Melanocyte of skin (primary cell): ENCODE results near the gene PCDHB10. TPM values are rescaled to one million over a fixed set of nuclear protein-coding genes. Genes with fewer than 3 reads are reported as not detected.

ENCODE experiments used
- total RNA-seq, 2 donors: library from RNA; depleted of rRNA; stranded (reverse); fragments of >200 nt; gene quantifications; 2 replicates each; pipeline ENCODE4 v1.2.3, GENCODE V29; 2012

PCDHB10 gene
- total RNA-seq = under 1 TPM in 1 of 2 donors, not detected in 1; under 0.01 TPM

DNA sequence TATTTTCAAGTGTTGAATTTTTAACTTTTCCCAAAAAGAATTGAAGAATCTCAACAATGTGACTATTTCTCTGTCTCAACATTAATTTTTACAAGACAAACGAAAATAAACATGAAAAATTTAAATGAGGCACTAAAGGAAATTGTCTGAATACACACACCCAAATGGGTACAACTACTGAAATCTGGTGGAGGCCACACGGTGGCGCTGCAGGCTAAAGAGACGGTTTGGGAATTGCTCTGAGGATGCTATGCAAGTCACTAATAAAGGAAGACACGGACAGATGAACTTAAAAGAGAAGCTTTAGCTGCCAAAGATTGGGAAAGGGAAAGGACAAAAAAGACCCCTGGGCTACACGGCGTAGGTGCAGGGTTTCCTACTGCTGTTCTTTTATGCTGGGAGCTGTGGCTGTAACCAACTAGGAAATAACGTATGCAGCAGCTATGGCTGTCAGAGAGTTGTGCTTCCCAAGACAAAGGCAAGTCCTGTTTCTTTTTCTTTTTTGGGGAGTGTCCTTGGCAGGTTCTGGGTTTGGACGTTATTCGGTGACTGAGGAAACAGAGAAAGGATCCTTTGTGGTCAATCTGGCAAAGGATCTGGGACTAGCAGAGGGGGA is at the start of gene PCDHB10:
PCDHB10 (plus strand) TSS at position 244 of the 616 bp plus-strand sequence; CDS start at position 444, 200 bp downstream.

DNA sequence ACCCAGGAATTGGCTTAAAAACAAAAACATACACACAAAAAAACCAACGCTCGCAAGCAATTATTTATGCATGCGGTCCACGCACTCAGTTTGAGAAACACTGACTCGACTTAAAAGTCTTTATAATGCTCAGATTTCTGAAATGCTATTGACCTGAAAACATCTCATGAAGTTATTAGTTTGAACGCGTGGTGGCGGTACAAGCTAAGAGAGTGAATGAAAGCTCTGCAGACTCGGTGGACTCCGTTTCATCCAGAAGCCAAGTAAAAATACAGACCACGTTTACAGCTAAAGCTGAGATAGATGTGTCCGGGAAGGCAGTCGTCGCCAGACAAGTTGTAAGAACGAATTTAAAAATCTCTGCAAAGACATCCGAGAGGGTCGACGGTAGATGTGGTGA is 42.3 kb upstream of the PCDHB10 start, which contains the start of gene PCDHB6:
PCDHB6 (plus strand) TSS at position 246 of the 400 bp plus-strand sequence. CDS start 201 bp downstream, outside the sequence.

DNA sequence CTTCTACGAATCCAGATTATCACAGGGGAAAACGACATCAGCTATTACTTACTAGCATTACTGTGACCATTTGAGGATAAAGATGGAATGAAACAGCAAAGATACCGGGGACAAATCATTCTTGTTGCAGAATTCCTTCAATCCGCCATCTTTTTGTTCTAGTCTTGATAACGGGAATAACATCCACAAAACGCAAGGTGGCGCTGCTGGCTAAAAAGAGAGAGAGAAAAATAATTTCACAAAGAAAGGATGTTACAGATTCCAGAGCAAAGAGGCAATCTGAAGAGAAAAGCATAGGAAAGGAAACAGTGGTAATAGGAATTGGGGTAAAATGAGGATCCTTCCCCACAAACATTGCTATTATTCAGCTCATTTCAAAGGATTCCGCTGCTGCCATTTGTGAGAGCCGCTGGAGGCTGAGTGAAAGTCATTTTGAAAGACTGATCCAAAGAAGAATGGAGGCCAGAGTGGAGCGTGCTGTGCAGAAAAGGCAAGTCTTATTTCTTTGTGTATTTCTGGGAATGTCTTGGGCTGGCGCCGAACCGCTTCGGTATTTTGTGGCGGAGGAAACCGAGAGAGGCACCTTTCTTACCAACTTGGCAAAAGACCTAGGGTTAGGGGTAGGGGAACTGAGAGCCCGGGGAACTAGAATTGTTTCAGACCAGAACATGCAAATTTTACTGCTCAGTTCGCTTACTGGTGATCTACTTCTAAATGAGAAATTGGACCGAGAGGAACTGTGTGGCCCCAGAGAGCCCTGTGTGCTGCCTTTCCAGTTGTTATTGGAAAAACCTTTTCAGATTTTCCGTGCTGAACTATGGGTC is 19.6 kb upstream of the PCDHB10 start, which contains the start of gene PCDHB7:
PCDHB7 (plus strand) TSS at position 264 of the 824 bp plus-strand sequence; CDS start at position 456, 192 bp downstream.

DNA sequence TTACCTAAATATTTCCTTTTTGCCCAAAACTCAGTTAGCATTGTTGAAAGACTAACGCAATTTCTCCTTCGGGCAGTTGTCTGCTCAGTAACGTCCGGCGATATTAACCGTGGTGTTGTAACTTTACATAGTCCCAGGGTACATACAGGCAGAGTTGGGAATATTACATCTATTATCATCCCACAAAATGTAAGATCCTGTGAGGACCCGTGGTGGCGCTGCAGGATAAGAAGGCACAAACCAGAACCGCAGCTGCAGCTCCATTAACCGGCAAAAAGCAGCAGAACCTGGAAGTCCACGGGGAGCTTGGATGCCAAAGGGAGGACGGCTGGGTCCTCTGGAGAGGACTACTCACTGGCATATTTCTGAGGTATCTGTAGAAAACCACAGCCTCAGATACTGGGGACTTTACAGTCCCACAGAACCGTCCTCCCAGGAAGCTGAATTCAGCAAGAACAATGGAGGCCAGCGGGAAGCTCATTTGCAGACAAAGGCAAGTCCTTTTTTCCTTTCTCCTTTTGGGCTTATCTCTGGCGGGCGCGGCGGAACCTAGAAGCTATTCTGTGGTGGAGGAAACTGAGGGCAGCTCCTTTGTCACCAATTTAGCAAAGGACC is 14.5 kb upstream of the PCDHB10 start, which contains the start of gene PCDHB8:
PCDHB8 (plus strand) TSS at position 214 of the 615 bp plus-strand sequence; CDS start at position 459, 245 bp downstream.

DNA sequence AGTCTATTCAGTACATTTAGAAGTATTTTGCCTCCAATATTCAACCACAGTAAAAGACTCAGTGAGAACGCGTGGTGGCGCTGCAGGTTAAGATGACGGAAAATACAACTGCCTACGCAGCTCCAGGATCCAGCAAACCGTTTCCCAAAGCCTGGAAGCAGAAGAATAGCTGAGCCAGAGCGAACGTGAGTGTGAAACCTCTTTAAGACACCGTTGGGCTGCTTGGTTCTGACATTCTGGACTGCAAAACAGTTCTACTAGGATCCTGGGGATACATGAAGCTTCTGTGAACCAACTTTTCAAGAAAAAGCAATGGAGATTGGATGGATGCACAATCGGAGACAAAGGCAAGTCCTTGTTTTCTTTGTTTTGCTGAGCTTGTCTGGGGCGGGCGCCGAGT is 9.9 kb upstream of the PCDHB10 start, which contains the start of gene PCDHB16:
PCDHB16 (plus strand) TSS at position 140 of the 400 bp plus-strand sequence; CDS start at position 313, 173 bp downstream.

DNA sequence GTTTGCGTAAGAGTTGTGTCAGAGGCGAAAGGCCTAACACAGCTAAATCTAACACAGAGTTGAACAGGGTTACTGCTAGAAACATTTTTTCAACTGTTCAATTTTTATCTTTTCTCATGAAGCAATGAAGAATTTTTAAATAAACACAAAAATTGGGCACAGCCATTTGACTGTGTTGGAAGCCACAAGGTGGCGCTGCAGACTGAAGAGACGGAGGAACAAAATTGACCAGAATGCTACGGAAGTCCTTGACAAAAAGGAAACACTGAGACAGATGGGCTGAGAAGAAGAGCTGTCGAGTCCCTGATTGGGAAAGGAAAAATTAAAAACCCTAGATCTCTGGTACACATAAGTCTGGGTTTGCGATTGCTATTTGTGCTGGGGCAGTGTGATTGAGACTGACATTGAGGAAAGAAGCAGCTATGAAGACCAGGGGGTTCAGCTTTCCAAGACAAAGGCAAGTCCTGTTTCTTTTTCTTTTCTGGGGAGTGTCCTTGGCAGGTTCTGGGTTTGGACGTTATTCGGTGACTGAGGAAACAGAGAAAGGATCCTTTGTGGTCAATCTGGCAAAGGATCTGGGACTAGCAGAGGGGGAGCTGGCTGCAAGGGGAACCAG is 5.1 kb upstream of the PCDHB10 start, which contains the start of gene PCDHB9:
PCDHB9 (plus strand) TSS at position 265 of the 616 bp plus-strand sequence; CDS start at position 423, 158 bp downstream.

DNA sequence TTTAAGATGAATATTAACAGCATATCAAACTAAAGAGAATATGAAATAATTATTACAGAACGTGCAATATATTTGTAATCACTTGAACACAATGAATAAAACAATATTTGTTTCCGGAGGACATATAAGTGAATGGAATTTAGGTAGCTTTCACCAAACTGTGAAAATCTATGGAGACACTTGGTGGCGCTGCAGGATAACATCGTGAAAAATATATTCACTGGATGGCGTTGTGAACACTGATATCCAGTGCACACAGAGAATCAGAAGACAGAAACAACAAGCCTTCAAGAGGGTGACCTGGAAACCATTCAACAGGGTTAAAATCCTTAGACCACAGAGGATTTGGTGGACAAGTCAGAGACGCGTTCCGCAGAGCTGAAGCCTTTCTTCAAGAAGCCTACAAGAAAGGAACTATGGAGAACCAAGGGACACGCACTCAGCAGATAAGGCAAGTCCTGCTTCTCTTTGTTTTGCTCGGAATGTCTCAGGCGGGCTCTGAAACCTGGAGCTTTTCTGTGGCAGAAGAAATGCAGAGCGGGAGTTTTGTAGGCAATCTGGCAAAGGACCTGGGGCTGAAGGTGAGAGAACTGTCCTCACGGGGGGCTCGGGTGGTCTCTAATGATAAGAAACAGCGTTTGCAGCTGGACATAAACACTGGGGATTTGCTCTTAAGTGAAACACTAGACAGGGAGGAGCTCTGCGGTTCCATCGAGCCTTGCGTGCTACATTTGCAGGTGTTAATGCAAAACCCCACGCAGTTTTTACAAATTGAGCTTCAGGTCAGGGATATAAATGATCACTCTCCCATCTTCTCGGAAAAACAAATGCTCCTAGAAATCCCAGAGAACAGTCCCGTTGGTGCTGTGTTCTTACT is 7.4 kb downstream of the PCDHB10 start, which contains the start of gene PCDHB11:
PCDHB11 (plus strand) TSS at position 269 of the 877 bp plus-strand sequence; CDS start at position 417, 148 bp downstream.

DNA sequence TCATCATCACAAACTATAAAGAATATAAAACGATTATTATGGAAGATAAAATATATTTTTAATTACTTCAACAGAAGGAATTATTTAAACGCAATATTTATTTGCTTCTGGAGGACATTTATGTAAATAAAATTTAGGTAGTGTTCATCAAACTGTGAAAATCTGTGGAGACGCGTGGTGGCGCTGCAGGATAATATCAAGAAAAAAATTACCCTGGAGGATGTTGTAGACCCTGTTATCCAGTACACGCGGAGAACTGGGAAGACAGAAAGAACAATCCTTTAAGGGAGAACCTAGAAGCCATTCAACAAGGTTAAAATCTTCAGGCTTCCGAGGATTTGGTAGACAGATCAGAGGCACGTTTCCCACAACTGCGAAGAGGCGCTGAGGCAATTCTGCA is 16.3 kb downstream of the PCDHB10 start, which contains the start of gene PCDHB12:
PCDHB12 (plus strand) TSS at position 242 of the 400 bp plus-strand sequence. CDS start 189 bp downstream, outside the sequence.

DNA sequence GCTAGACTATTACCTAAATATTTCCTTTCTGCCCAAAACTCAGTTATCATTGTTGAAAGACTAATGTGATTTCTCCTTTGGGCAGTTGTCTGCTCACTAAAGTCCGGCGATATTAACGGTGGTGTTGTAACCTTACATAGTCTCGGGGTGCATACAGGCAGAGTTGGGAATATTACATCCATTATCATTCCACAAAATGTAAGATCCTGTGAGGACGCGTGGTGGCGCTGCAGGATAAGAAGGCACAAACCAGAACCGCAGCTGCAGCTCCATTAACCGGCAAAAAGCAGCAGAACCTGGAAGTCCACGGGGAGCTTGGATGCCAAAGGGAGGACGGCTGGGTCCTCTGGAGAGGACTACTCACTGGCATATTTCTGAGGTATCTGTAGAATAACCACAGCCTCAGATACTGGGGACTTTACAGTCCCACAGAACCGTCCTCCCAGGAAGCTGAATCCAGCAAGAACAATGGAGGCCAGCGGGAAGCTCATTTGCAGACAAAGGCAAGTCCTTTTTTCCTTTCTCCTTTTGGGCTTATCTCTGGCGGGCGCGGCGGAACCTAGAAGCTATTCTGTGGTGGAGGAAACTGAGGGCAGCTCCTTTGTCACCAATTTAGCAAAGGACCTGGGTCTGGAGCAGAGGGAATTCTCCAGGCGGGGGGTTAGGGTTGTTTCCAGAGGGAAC is 21.6 kb downstream of the PCDHB10 start, which contains the start of gene PCDHB13:
PCDHB13 (plus strand) TSS at position 264 of the 684 bp plus-strand sequence; CDS start at position 469, 205 bp downstream.

DNA sequence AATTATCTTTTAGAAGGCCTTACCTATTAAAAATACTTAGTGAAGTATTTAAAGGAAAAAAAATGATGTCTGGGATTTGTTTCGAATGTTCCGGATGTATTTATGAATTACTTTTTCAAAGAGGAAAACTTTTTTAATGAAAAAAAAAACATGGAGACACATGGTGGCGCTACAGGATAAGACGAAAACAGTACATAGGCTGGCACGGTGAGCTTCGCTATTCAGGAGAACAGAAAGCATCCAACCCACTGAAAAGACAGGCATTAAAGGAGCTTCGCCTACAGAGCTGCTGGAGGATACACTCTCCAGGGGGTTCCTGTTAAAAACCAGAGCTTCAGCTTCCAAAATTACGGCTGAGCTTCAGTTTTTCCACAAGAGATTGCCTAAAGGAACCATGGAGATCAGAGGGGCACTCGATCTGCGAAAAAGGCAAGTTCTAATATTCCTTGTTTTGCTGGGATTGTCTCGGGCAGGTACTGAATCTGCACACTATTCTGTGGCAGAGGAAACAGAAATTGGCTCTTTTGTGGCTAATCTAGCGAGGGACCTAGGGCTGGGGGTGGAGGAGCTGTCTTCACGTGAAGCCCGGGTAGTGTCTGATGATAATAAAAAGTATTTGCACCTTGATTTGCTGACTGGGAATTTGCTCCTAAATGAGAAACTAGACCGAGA is 31.1 kb downstream of the PCDHB10 start, which contains the start of gene PCDHB14:
PCDHB14 (plus strand) TSS at position 232 of the 672 bp plus-strand sequence; CDS start at position 395, 163 bp downstream.

Other genes starting within 250 kb of the PCDHB10 start
- gene PCDHAC2, start 225.9 kb upstream of the PCDHB10 start, total RNA-seq = under 1 TPM in 1 of 2 donors, not detected in 1; 0.69 TPM
- gene PCDHB1, start 141.0 kb upstream of the PCDHB10 start, total RNA-seq = not detected
- gene PCDHB2, start 97.7 kb upstream of the PCDHB10 start, total RNA-seq = under 1 TPM; under 0.01 to 0.34 TPM
- under 1 TPM in 1 of 2 donors, not detected in 1; under 0.01 TPM for gene PCDHB3, start 91.9 kb upstream of the PCDHB10 start, total RNA-seq
- gene PCDHB4, start 70.5 kb upstream of the PCDHB10 start, total RNA-seq = under 1 TPM in 1 of 2 donors, not detected in 1; 0.69 TPM
- gene PCDHB5, start 57.1 kb upstream of the PCDHB10 start, total RNA-seq = under 1 TPM in 1 of 2 donors, not detected in 1; 0.69 TPM
- gene PCDHB6, start 42.3 kb upstream of the PCDHB10 start, total RNA-seq = not detected
- gene PCDHB7, start 19.7 kb upstream of the PCDHB10 start, total RNA-seq = under 1 TPM; under 0.01 TPM
- under 1 TPM in 1 of 2 donors, not detected in 1; under 0.01 TPM for gene PCDHB8, start 14.6 kb upstream of the PCDHB10 start, total RNA-seq
- not detected for gene PCDHB16, start 10.0 kb upstream of the PCDHB10 start, total RNA-seq
- under 1 TPM in 1 of 2 donors, not detected in 1; under 0.01 TPM for gene PCDHB9, start 5.2 kb upstream of the PCDHB10 start, total RNA-seq
- gene PCDHB11, start 7.3 kb downstream of the PCDHB10 start, total RNA-seq = not detected
- gene PCDHB12, start 16.4 kb downstream of the PCDHB10 start, total RNA-seq = under 1 TPM in 1 of 2 donors, not detected in 1; under 0.01 TPM
- gene PCDHB13, start 21.6 kb downstream of the PCDHB10 start, total RNA-seq = under 1 TPM; under 0.01 to 0.34 TPM
- under 1 TPM in 1 of 2 donors, not detected in 1; under 0.01 TPM for gene PCDHB14, start 31.0 kb downstream of the PCDHB10 start, total RNA-seq
- gene PCDHB15, start 53.0 kb downstream of the PCDHB10 start, total RNA-seq = not detected
- gene SLC25A2, start 111.7 kb downstream of the PCDHB10 start, total RNA-seq = not detected
- gene TAF7, start 128.4 kb downstream of the PCDHB10 start, total RNA-seq = 10 to 100 TPM; 24.8 to 46.6 TPM
- under 1 TPM; under 0.01 TPM for gene PCDHGA1, start 138.2 kb downstream of the PCDHB10 start, total RNA-seq
- under 1 TPM; 0.67 to 0.69 TPM for gene PCDHGA2, start 146.4 kb downstream of the PCDHB10 start, total RNA-seq
- gene PCDHGA3, start 151.5 kb downstream of the PCDHB10 start, total RNA-seq = under 1 TPM; 0.67 to 0.69 TPM
- gene PCDHGB1, start 157.7 kb downstream of the PCDHB10 start, total RNA-seq = under 1 TPM; 0.33 to 0.69 TPM
- 1 to 10 TPM in 1 of 2 donors, under 1 TPM in 1; 0.67 to 1.0 TPM for gene PCDHGA4, start 162.7 kb downstream of the PCDHB10 start, total RNA-seq
- 1 to 10 TPM in 1 of 2 donors, under 1 TPM in 1; 0.67 to 1.0 TPM for gene PCDHGB2, start 167.6 kb downstream of the PCDHB10 start, total RNA-seq
- under 1 TPM; under 0.01 to 0.69 TPM for gene PCDHGA5, start 171.8 kb downstream of the PCDHB10 start, total RNA-seq
- gene PCDHGB3, start 177.9 kb downstream of the PCDHB10 start, total RNA-seq = under 1 TPM; 0.69 to 1.00 TPM
- gene PCDHGA6, start 181.5 kb downstream of the PCDHB10 start, total RNA-seq = 1 to 10 TPM in 1 of 2 donors, under 1 TPM in 1; 1.00 to 2.1 TPM
- 1 to 10 TPM in 1 of 2 donors, under 1 TPM in 1; 0.67 to 1.0 TPM for gene PCDHGA7, start 190.4 kb downstream of the PCDHB10 start, total RNA-seq
- 1 to 10 TPM; 5.3 to 5.9 TPM for gene PCDHGB4, start 195.3 kb downstream of the PCDHB10 start, total RNA-seq
- gene PCDHGA8, start 200.3 kb downstream of the PCDHB10 start, total RNA-seq = under 1 TPM; 0.34 to 0.67 TPM
- gene PCDHGB5, start 205.6 kb downstream of the PCDHB10 start, total RNA-seq = 10 to 100 TPM in 1 of 2 donors, 1 to 10 TPM in 1; 8.7 to 12.0 TPM
- gene PCDHGA9, start 210.4 kb downstream of the PCDHB10 start, total RNA-seq = 1 to 10 TPM in 1 of 2 donors, under 1 TPM in 1; 1.00 to 1.4 TPM
- gene PCDHGB6, start 215.7 kb downstream of the PCDHB10 start, total RNA-seq = 1 to 10 TPM; 1.4 to 1.7 TPM
- 1 to 10 TPM; 4.5 to 5.0 TPM for gene PCDHGA10, start 220.6 kb downstream of the PCDHB10 start, total RNA-seq
- gene PCDHGB7, start 225.3 kb downstream of the PCDHB10 start, total RNA-seq = 1 to 10 TPM; 3.7 to 3.8 TPM
- 1 to 10 TPM; 3.7 to 4.8 TPM for gene PCDHGA11, start 228.7 kb downstream of the PCDHB10 start, total RNA-seq
- gene PCDHGA12, start 238.2 kb downstream of the PCDHB10 start, total RNA-seq = 10 to 100 TPM; 28.0 to 36.8 TPM